ENCODE results near the gene BCOR.

DNA sequence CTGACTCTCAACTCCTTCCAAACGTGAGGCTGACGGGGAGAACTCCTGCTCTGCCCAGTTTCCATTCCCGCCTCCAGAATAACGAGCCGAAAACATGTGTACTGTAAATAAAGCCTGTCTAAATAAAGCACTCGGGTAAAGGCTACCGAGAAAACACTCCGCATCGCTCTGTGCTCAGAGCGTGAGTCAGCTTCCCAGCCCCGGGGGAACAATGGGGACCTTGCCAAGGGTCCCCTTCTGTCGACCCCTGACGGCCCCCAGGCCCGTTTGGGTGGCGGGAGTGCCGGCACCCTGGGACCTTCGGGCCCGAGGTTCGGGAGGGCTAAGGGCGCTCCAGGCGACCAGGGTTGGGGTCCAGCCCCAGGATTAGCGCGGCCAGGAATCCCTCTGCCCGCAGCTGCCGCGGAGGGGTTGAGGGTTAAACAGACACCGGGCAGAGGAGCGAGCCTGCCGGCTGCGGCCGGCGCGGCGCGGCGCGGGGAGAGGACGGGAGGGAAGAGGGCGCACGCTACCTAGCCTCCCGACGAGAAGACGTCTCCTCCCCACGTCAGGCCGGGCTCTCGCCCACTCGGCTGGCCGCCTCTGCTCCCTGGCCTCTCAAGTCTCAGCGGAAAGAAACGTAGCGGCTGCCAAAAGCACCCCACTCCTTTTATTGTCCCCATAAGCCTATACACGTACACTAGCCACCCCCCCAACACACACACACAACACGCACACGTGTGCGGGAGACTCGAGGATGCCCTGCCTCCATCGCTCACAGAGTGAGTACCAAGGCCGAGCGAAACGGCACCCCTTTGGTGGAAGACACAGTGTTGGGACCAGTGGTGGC, 85.5 kb downstream of the BCOR start:
- TF ChIP-seq, protein P1, sequence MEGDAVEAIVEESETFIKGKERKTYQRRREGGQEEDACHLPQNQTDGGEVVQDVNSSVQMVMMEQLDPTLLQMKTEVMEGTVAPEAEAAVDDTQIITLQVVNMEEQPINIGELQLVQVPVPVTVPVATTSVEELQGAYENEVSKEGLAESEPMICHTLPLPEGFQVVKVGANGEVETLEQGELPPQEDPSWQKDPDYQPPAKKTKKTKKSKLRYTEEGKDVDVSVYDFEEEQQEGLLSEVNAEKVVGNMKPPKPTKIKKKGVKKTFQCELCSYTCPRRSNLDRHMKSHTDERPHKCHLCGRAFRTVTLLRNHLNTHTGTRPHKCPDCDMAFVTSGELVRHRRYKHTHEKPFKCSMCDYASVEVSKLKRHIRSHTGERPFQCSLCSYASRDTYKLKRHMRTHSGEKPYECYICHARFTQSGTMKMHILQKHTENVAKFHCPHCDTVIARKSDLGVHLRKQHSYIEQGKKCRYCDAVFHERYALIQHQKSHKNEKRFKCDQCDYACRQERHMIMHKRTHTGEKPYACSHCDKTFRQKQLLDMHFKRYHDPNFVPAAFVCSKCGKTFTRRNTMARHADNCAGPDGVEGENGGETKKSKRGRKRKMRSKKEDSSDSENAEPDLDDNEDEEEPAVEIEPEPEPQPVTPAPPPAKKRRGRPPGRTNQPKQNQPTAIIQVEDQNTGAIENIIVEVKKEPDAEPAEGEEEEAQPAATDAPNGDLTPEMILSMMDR (conservative IDR thresholded peaks at IDR 0.05; ENCODE audit: low read depth, low read length), result no peak
- TF ChIP-seq POLR2A (IDR thresholded peaks at IDR 0.05; ENCODE audit: low read depth, low read length) (no peak), CEBPB (IDR thresholded peaks at IDR 0.05; ENCODE audit: low read depth, low read length) (no peak), RCOR1 (IDR thresholded peaks at IDR 0.05; ENCODE audit: insufficient replicate concordance, low read length) (no peak), RAD21 (IDR thresholded peaks at IDR 0.05; ENCODE audit: low read length) (peak; percentile 9; the same call in 1 of the 2 replicates), BHLHE40 (IDR thresholded peaks at IDR 0.05; ENCODE audit: low read depth, low read length) (peak; percentile 90), CHD1 (IDR thresholded peaks at IDR 0.05; ENCODE audit: low read depth, low read length) (no peak)
